Measurements from ENCODE around the gene BRME1.

DNA sequence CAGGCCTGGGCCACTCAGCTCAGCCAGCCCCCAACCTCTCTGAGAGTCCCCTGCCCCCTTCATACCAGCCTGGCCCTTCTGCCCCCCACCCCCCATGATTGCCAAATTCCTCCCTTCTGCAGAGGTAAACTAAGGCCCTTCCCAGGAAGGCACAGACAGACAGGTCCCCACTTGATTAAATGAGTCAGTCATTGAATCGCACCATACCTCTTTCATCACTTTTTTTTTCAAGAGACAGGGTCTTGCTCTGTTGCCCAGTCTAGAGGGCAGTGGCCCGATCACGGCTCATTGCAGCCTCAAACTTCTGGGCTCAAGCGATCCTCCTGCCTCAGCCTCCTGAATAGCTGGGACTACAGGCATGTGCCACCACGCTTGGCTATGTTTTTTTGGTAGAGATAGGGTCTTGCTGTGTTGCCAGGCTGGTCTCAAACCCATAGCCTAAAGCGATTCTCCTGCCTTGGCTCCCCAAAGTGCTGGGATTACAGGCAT, 26.3 kb upstream of the BRME1 start:
- TF ChIP-seq CTCF (IDR thresholded peaks at IDR 0.05 in 2 of 3, conservative IDR thresholded peaks at IDR 0.05 in 1 of 3; ENCODE audit: borderline replicate concordance in 1 of 3, insufficient read depth in 1 of 3, low read depth in 2 of 3, low read length in 2 of 3) (no peak), TCF7L2 (IDR thresholded peaks at IDR 0.05; ENCODE audit: borderline replicate concordance, extremely low read depth, insufficient read depth, insufficient read length) (no peak), MAX (IDR thresholded peaks at IDR 0.05) (no peak), POLR2AphosphoS5 (IDR thresholded peaks at IDR 0.05; ENCODE audit: low read depth, low read length) (no peak), POLR2A (IDR thresholded peaks at IDR 0.05; ENCODE audit: borderline replicate concordance, extremely low read depth, insufficient read depth, insufficient read length) (no peak), EGR1 (IDR thresholded peaks at IDR 0.05; ENCODE audit: low read depth) (no peak)
